Parathyroid adenoma (tissue), 2 donors: ENCODE measurements around the gene VANGL2.

Experiments
- H2AFZ ChIP-seq: fragments of 300-600 bp; sonication (generic); one replicate; pipeline ENCODE4 v1.7.0; 2017; ENCODE audit warnings: antibody characterized with exemption, mild to moderate bottlenecking
- H3K27ac ChIP-seq: fragments of 300-600 bp; sonication (generic); one replicate; pipeline ENCODE4 v1.7.0; 2017
- H3K27me3 ChIP-seq: fragments of 300-600 bp; sonication (generic); one replicate; pipeline ENCODE4 v1.7.0; 2017; ENCODE audit warnings: low read length; ENCODE audit not compliant: control insufficient read depth, insufficient read depth
- H3K36me3 ChIP-seq: fragments of 300-600 bp; sonication (generic); one replicate; pipeline ENCODE4 v1.7.0; 2017; ENCODE audit warnings: low read length; ENCODE audit not compliant: control insufficient read depth, insufficient read depth
- H3K4me1 ChIP-seq: fragments of 300-600 bp; sonication (generic); one replicate; pipeline ENCODE4 v1.7.0; 2017; ENCODE audit warnings: control low read depth
- H3K4me2 ChIP-seq: fragments of 300-600 bp; sonication (generic); one replicate; pipeline ENCODE4 v1.7.0; 2017; ENCODE audit warnings: low read length
- H3K4me3 ChIP-seq: fragments of 300-600 bp; sonication (generic); one replicate; pipeline ENCODE4 v1.7.0; 2017; ENCODE audit warnings: low read depth, low read length
- H3K79me2 ChIP-seq: fragments of 300-600 bp; sonication (generic); one replicate; pipeline ENCODE4 v1.7.0; 2017; ENCODE audit warnings: control low read depth
- H3K9ac ChIP-seq: fragments of 300-600 bp; sonication (generic); one replicate; pipeline ENCODE4 v1.7.0; 2017; ENCODE audit warnings: mild to moderate bottlenecking
- H3K9me3 ChIP-seq: fragments of 300-600 bp; sonication (generic); one replicate; pipeline ENCODE4 v1.7.0; 2017; ENCODE audit warnings: low read length; ENCODE audit not compliant: control insufficient read depth
- TF ChIP-seq, protein P1 (sequence below): fragments of 300-600 bp; sonication (generic); IDR thresholded peaks from one replicate; pipeline ENCODE4 v1.7.0; 2017; ENCODE audit warnings: antibody characterized with exemption, mild to moderate bottlenecking
- donor health status: primary hyperparathyroidism.

VANGL2 gene

GRCh38 chr1:160402001-160402795 lies 1.8 kb downstream of the VANGL2 start:
- Histone ChIP-seq H3K79me2 (no peaks in the 10 kb centered on the region), H3K9me3 (no peaks in the 10 kb centered on the region), H3K9ac (no peak overlapping the region), H3K27ac (no peak overlapping the region), H3K4me3 (no peak overlapping the region), H2AFZ (no peak overlapping the region), H3K4me1 (peaks cover 3% of the 10 kb centered on the region), H3K27me3 (no peaks in the 10 kb centered on the region), H3K36me3 (no peaks in the 10 kb centered on the region), H3K4me2 (no peak overlapping the region)
- TF ChIP-seq, protein P1, sequence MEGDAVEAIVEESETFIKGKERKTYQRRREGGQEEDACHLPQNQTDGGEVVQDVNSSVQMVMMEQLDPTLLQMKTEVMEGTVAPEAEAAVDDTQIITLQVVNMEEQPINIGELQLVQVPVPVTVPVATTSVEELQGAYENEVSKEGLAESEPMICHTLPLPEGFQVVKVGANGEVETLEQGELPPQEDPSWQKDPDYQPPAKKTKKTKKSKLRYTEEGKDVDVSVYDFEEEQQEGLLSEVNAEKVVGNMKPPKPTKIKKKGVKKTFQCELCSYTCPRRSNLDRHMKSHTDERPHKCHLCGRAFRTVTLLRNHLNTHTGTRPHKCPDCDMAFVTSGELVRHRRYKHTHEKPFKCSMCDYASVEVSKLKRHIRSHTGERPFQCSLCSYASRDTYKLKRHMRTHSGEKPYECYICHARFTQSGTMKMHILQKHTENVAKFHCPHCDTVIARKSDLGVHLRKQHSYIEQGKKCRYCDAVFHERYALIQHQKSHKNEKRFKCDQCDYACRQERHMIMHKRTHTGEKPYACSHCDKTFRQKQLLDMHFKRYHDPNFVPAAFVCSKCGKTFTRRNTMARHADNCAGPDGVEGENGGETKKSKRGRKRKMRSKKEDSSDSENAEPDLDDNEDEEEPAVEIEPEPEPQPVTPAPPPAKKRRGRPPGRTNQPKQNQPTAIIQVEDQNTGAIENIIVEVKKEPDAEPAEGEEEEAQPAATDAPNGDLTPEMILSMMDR, result no peak

GRCh38 chr1:160403244-160403643 lies 2.9 kb downstream of the VANGL2 start:
- H3K4me3 ChIP-seq, result no peak overlapping the region
- TF ChIP-seq, protein P1, result no peak
- no peaks in the 10 kb centered on the region for H3K27me3 ChIP-seq
- H3K4me1 ChIP-seq, result peaks cover 3% of the 10 kb centered on the region
- H3K36me3 ChIP-seq, result no peaks in the 10 kb centered on the region
- H3K27ac ChIP-seq, result no peak overlapping the region
- no peak overlapping the region for H2AFZ ChIP-seq
- no peaks in the 10 kb centered on the region for H3K9me3 ChIP-seq
- no peak overlapping the region for H3K9ac ChIP-seq
- no peak overlapping the region for H3K4me2 ChIP-seq
- no peaks in the 10 kb centered on the region for H3K79me2 ChIP-seq

DNA sequence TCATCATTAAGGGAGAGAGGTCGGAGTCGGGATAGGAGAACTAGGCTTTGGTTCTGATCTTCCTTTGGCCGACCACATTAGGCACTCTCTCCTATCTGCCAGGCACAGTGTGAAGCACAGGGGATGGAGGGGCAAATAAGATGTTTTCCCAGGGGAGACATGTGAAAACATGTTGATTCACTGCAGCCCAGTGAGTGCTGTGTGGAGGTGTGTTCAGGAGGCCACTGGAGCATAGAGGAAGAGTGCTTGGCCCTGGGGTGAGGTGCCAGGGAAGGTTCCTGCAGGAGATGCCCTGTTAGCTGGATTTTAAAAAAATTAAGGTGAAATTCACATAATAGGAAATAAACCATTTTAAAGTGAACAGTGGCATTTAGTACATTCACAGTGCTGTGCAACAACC lies 3.7 kb downstream of the VANGL2 start:
- no peak overlapping the region for H3K4me3 ChIP-seq
- H3K9me3 ChIP-seq, result no peaks in the 10 kb centered on the region
- H3K79me2 ChIP-seq, result no peaks in the 10 kb centered on the region
- no peaks in the 10 kb centered on the region for H3K36me3 ChIP-seq
- H3K9ac ChIP-seq, result no peak overlapping the region
- H2AFZ ChIP-seq, result no peak overlapping the region
- no peak overlapping the region for H3K27ac ChIP-seq
- H3K27me3 ChIP-seq, result no peaks in the 10 kb centered on the region
- H3K4me1 ChIP-seq, result no peaks in the 10 kb centered on the region
- H3K4me2 ChIP-seq, result no peak overlapping the region
- TF ChIP-seq, protein P1, result no peak

DNA sequence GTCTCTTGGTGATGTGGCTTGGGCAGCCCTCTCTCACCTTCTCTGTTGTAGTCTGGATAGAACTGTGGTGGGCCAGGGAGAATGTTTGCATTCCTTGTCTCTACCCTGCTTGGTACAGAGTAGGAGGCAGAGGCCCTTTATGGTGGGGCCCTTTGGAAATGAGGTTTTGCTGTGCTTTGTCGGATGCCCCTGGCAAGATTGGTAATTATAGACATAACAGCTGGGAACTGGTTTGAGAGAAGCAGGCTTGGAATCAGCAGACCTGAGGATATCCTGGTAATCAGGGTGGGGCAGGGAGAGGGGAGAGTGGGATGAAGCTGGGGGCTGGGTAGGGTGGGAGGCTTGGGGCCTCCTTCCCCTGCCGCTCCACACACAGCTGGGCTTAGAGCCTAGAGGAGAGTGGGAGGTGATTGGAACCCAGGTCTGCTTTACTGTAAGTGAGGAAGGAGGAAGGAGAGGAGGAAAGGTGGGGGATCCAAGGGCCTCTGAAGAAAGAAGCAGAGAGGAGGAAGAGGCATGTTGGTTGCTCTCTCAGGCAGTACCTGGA lies 5.0 kb downstream of the VANGL2 start:
- TF ChIP-seq, protein P1, result no peak
- H3K9me3 ChIP-seq, result no peaks in the 10 kb centered on the region
- no peak overlapping the region for H3K9ac ChIP-seq
- H3K4me2 ChIP-seq, result no peak overlapping the region
- H3K27ac ChIP-seq, result no peak overlapping the region
- no peaks in the 10 kb centered on the region for H3K4me1 ChIP-seq
- H3K79me2 ChIP-seq, result no peaks in the 10 kb centered on the region
- no peaks in the 10 kb centered on the region for H3K27me3 ChIP-seq
- H3K4me3 ChIP-seq, result no peak overlapping the region
- no peaks in the 10 kb centered on the region for H3K36me3 ChIP-seq
- H2AFZ ChIP-seq, result no peak overlapping the region
